ENCODE measurements around the gene SLC9A9. TPM values are rescaled to one million over a fixed set of nuclear protein-coding genes. Genes with fewer than 3 reads are reported as not detected.

The SLC9A9 gene
- total RNA-seq, 6 experiments from 2014 or later: 0.10 to 0.55 (median 0.33) TPM; not detected in 2

DNA sequence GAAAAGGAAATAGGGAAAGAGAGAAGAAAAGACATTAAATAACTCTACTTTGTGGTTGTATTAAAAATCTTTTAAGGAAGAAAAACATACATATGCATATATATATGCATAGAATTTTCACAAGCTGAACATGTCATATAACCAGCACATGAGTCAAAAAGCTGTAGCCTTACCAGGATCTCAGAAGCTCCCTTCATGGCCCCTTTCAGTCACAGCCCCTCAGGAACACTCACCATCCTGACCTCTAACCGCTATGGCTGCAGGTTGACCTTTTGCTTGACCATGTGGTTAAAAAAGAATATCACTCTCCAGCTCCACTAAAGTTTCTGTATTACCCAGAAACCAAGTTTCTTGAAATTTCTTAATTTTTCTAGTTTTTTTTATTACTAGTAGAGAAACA is 625.3 kb downstream of the SLC9A9 start:
- Mint-ChIP-seq H3K36me3 (ENCODE audit: low read depth) (no peaks in the 10 kb centered on the region), H3K27ac (no peak overlapping the region), H3K27me3 (ENCODE audit: insufficient read depth) (peaks cover 2% of the 10 kb centered on the region), H3K9me3 (no peaks in the 10 kb centered on the region), H3K4me1 (ENCODE audit: low read depth) (peaks cover 6% of the 10 kb centered on the region; the same call in 1 of the 2 replicates), H3K4me3 (no peak overlapping the region)
- TF ChIP-seq, protein P1, sequence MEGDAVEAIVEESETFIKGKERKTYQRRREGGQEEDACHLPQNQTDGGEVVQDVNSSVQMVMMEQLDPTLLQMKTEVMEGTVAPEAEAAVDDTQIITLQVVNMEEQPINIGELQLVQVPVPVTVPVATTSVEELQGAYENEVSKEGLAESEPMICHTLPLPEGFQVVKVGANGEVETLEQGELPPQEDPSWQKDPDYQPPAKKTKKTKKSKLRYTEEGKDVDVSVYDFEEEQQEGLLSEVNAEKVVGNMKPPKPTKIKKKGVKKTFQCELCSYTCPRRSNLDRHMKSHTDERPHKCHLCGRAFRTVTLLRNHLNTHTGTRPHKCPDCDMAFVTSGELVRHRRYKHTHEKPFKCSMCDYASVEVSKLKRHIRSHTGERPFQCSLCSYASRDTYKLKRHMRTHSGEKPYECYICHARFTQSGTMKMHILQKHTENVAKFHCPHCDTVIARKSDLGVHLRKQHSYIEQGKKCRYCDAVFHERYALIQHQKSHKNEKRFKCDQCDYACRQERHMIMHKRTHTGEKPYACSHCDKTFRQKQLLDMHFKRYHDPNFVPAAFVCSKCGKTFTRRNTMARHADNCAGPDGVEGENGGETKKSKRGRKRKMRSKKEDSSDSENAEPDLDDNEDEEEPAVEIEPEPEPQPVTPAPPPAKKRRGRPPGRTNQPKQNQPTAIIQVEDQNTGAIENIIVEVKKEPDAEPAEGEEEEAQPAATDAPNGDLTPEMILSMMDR (IDR thresholded peaks at IDR 0.05): no peak
- no peak for DNase-seq

DNA sequence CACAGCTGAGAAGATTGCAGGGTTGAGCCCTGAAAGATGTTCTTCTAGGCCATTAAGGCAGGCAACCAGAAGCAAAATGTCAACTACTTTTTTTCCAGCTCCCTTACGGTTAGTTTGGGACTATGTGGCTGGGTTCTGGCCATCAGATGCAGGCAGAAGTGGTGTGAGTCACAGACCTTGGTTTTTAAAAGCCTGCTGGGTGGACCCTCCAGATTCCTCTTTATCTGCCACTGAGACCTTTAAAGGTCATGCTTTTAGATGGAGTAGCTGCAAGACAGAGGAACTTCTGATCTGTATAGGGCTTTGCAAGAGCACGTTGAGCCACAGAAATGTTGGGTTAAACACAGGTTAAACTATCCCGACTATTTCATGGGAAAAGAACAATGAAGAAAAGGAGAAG is 625.8 kb downstream of the SLC9A9 start:
- H3K27me3 Mint-ChIP-seq (ENCODE audit: insufficient read depth): peaks cover 2% of the 10 kb centered on the region
- no peak overlapping the region for H3K4me3 Mint-ChIP-seq
- DNase-seq: no peak
- TF ChIP-seq, protein P1 (IDR thresholded peaks at IDR 0.05): no peak
- H3K36me3 Mint-ChIP-seq (ENCODE audit: low read depth): no peaks in the 10 kb centered on the region
- H3K27ac Mint-ChIP-seq: no peak overlapping the region
- no peaks in the 10 kb centered on the region for H3K9me3 Mint-ChIP-seq
- peaks cover 6% of the 10 kb centered on the region; the same call in 1 of the 2 replicates for H3K4me1 Mint-ChIP-seq (ENCODE audit: low read depth)

DNA sequence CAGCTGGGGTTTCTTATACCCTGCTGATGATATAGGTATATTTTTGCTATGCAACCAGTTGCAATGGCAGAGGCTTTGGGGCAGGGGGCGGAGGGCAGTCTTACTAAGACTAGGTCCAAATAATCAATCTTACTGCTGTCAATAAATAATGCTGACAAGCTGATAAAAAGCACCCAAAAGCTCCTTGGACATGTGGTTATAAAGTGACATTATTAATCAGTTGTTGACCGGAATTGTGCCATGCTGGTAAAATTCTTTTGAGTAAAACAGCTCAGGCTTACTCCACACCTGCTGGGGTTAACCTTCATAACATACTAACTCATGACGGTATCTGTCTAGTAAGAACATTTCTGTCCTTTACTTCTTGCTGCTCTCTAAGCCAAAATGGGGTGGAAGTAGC is 626.8 kb downstream of the SLC9A9 start:
- H3K9me3 Mint-ChIP-seq: no peaks in the 10 kb centered on the region
- no peak overlapping the region for H3K27ac Mint-ChIP-seq
- TF ChIP-seq, protein P1 (IDR thresholded peaks at IDR 0.05): no peak
- no peaks in the 10 kb centered on the region for H3K36me3 Mint-ChIP-seq (ENCODE audit: low read depth)
- H3K27me3 Mint-ChIP-seq (ENCODE audit: insufficient read depth): peaks cover 2% of the 10 kb centered on the region
- no peak overlapping the region for H3K4me3 Mint-ChIP-seq
- no peak for DNase-seq
- H3K4me1 Mint-ChIP-seq (ENCODE audit: low read depth): peaks cover 12% of the 10 kb centered on the region; the same call in 1 of the 2 replicates

DNA sequence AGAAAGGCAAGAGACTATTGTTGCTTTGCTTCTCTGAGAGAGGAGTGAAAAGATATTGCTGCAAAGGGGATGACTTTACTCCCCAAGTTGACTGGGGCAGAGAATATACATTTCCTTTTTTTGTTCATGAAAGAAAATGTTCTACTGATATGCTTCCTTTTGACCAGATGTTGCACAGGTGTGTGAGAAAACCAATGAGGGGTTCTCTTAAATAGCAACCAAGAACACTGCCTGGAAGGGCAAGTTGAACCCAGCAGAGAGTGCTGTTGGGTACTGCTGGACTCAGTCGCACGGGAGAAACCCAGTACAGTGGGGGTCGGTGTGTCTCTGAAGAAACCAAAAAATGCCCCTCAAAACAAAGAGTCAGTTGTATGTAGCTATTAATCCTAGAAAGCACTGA is 627.5 kb downstream of the SLC9A9 start:
- Mint-ChIP-seq H3K4me3 (no peak overlapping the region), H3K9me3 (no peaks in the 10 kb centered on the region), H3K27me3 (ENCODE audit: insufficient read depth) (peaks cover 2% of the 10 kb centered on the region), H3K4me1 (ENCODE audit: low read depth) (peaks cover 14% of the 10 kb centered on the region; the same call in 1 of the 2 replicates), H3K27ac (no peak overlapping the region), H3K36me3 (ENCODE audit: low read depth) (no peaks in the 10 kb centered on the region)
- no peak for DNase-seq
- TF ChIP-seq, protein P1 (IDR thresholded peaks at IDR 0.05): no peak

DNA sequence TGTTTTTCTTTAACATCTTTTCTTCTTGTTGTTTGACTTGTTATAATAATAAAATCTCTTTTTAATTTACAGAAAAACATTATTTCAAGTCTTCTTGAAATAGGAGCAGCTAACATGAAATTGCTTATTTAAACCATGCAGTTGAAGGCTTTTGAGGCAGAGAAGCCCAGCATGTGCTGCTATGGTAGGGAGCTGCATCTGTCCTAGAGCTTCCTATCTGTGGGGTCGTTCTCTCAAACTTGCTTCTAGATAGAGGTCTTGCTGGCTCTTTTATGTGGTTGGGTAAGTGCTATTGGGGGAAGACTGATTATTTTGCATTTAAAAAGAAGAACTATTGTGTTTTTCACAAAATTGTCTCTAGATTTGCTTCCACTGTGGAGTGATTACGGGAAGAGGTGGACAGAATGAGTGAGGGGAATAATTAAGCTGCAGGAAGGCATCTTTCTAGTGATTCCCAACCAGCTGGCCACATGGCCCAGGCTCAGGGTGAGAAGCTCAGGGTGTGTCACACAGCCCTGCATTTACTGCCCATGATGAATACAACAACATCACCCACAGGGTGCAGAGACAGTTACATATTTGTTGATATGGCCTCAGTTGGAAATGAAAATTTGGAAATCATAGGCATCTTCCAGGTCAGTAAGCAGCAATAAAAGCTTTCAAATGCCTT is 630.0 kb downstream of the SLC9A9 start:
- no peak overlapping the region for H3K27ac Mint-ChIP-seq

More for the DNA sequence above, 630.0 kb downstream of the SLC9A9 start:
- H3K9me3 Mint-ChIP-seq: no peaks in the 10 kb centered on the region
- TF ChIP-seq, protein P1 (IDR thresholded peaks at IDR 0.05): no peak
- peaks cover 14% of the 10 kb centered on the region; the same call in 1 of the 2 replicates for H3K4me1 Mint-ChIP-seq (ENCODE audit: low read depth)
- peaks cover 2% of the 10 kb centered on the region for H3K27me3 Mint-ChIP-seq (ENCODE audit: insufficient read depth)
- H3K36me3 Mint-ChIP-seq (ENCODE audit: low read depth): no peaks in the 10 kb centered on the region
- H3K4me3 Mint-ChIP-seq: no peak overlapping the region
- DNase-seq: no peak
